Glutamatergic neuron (in vitro differentiated cells): Measurements from ENCODE around the gene MINDY4. TPM values are rescaled to one million over a fixed set of nuclear protein-coding genes. Genes with fewer than 3 reads are reported as not detected.

Source experiments
- DNase-seq: peaks from one replicate; pipeline ENCODE4 v3.0.0; 2022
- H3K27ac Mint-ChIP-seq: one replicate; pipeline ENCODE4 v1.8.0; 2020; ENCODE audit warnings: mild to moderate bottlenecking, mixed read lengths, inconsistent platforms; ENCODE audit not compliant: unreplicated experiment
- H3K27me3 Mint-ChIP-seq: one replicate; pipeline ENCODE4 v1.8.0; 2020; ENCODE audit warnings: mild to moderate bottlenecking, moderate library complexity, mixed read lengths, inconsistent platforms; ENCODE audit not compliant: unreplicated experiment
- H3K36me3 Mint-ChIP-seq: one replicate; pipeline ENCODE4 v1.8.0; 2020; ENCODE audit warnings: mild to moderate bottlenecking, mixed read lengths, inconsistent platforms; ENCODE audit not compliant: unreplicated experiment
- H3K4me1 Mint-ChIP-seq: one replicate; pipeline ENCODE4 v1.8.0; 2020; ENCODE audit warnings: mild to moderate bottlenecking, low read depth, mixed read lengths, inconsistent platforms; ENCODE audit not compliant: unreplicated experiment
- H3K4me3 Mint-ChIP-seq: one replicate; pipeline ENCODE4 v1.8.0; 2020; ENCODE audit warnings: mild to moderate bottlenecking, mixed read lengths, inconsistent platforms; ENCODE audit not compliant: unreplicated experiment
- H3K9me3 Mint-ChIP-seq: one replicate; pipeline ENCODE4 v1.8.0; 2020; ENCODE audit warnings: mild to moderate bottlenecking, moderate library complexity, mixed read lengths, inconsistent platforms; ENCODE audit not compliant: unreplicated experiment
- CTCF ChIP-seq: fragments of 200-600 bp; sonication (generic); IDR thresholded peaks from one replicate; pipeline ENCODE4 v1.5.0; 2021; ENCODE audit not compliant: partially characterized antibody, unreplicated experiment
- total RNA-seq: library from RNA; stranded (reverse); fragmentation: NEBNext Ultra II Directional; extraction: Animal tissue kit (Norgen Biotek cat#: 25700); gene quantifications from one replicate; pipeline ENCODE4 v1.2.1, GENCODE V29; 2021; ENCODE audit not compliant: unreplicated experiment

MINDY4 gene
- total RNA-seq, 1 donor from 2014 or later: 2.3 TPM

- H3K27me3 Mint-ChIP-seq: peaks cover 8% of the 10 kb centered on the region
- DNase-seq: no peak
- H3K4me3 Mint-ChIP-seq: no peak overlapping the region
- no peaks in the 10 kb centered on the region for H3K36me3 Mint-ChIP-seq
- H3K9me3 Mint-ChIP-seq: no peaks in the 10 kb centered on the region
- no peak overlapping the region for H3K27ac Mint-ChIP-seq
- peaks cover 5% of the 10 kb centered on the region for H3K4me1 Mint-ChIP-seq
- TF ChIP-seq CTCF: no peak
These were observed 135.5 kb downstream of the MINDY4 start for GRCh38 chr7:30906515-30907240.

- DNase-seq: no peak
- H3K9me3 Mint-ChIP-seq: no peaks in the 10 kb centered on the region
- no peak overlapping the region for H3K4me3 Mint-ChIP-seq
- peaks cover 9% of the 10 kb centered on the region for H3K27me3 Mint-ChIP-seq
- peaks cover 8% of the 10 kb centered on the region for H3K4me1 Mint-ChIP-seq
- no peaks in the 10 kb centered on the region for H3K36me3 Mint-ChIP-seq
- no peak overlapping the region for H3K27ac Mint-ChIP-seq
- TF ChIP-seq CTCF: no peak
These were observed 136.5 kb downstream of the MINDY4 start for GRCh38 chr7:30907527-30908267.

GRCh38 chr7:30908681-30909080, 137.5 kb downstream of the MINDY4 start:
- H3K9me3 Mint-ChIP-seq: peaks cover 1% of the 10 kb centered on the region
- DNase-seq: no peak
- no peak overlapping the region for H3K4me3 Mint-ChIP-seq
- H3K4me1 Mint-ChIP-seq: peaks cover 15% of the 10 kb centered on the region
- TF ChIP-seq CTCF: no peak
- no peak overlapping the region for H3K27ac Mint-ChIP-seq
- H3K36me3 Mint-ChIP-seq: no peaks in the 10 kb centered on the region
- H3K27me3 Mint-ChIP-seq: peaks cover 13% of the 10 kb centered on the region

DNA sequence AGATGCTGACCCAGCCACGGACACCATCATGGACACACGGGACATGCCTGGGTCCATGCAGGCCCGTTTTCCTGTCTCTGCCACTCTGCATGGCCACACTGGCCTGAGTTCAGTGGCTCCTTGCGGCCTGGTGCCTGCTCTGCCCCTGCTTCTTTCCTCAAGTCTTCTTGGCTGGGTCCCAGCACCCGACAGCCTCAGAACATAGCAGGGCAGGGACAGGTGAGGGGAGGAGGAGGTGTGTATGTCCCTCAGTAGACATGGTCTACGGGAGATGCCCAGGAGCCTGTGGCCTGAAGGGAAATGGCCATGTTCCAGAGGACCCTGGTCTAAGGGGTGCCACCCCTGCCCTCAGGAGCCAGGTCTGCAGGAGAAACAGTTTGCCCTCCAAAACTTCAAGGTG, 138.2 kb downstream of the MINDY4 start:
- Mint-ChIP-seq H3K27ac (no peak overlapping the region), H3K4me3 (no peak overlapping the region), H3K9me3 (peaks cover 1% of the 10 kb centered on the region), H3K36me3 (no peaks in the 10 kb centered on the region), H3K4me1 (peaks cover 15% of the 10 kb centered on the region), H3K27me3 (peaks cover 8% of the 10 kb centered on the region)
- no peak for DNase-seq
- no peak for TF ChIP-seq CTCF

GRCh38 chr7:30910411-30911073, 139.3 kb downstream of the MINDY4 start:
- Mint-ChIP-seq H3K27ac (no peak overlapping the region), H3K36me3 (no peaks in the 10 kb centered on the region), H3K9me3 (peaks cover 1% of the 10 kb centered on the region), H3K27me3 (peaks cover 8% of the 10 kb centered on the region), H3K4me1 (peaks cover 16% of the 10 kb centered on the region), H3K4me3 (no peak overlapping the region)
- no peak for TF ChIP-seq CTCF
- no peak for DNase-seq
